H1 (cell line): ENCODE data around the gene MYORG. TPM values are rescaled to one million over a fixed set of nuclear protein-coding genes. Genes with fewer than 3 reads are reported as not detected.

ENCODE experiments used
- KDM5A ChIP-seq: fragments of 200-600 bp; IDR thresholded peaks from 2 replicates; pipeline ENCODE4 v1.7.1; 2012; ENCODE audit warnings: mild to moderate bottlenecking, low read length, inconsistent platforms, mixed read lengths
- NRF1 ChIP-seq: IDR thresholded peaks from 2 replicates; pipeline ENCODE4 v1.6.1; 2011; ENCODE audit warnings: mild to moderate bottlenecking, low read depth, low read length, improper control_type of control experiment
- SAP30 ChIP-seq: fragments of 300-600 bp; sonication (generic); IDR thresholded peaks from 2 replicates; pipeline ENCODE4 v1.7.1; 2012; ENCODE audit warnings: low read length, moderate library complexity, mild to moderate bottlenecking, inconsistent platforms; ENCODE audit not compliant: insufficient read depth, insufficient replicate concordance
- SRF ChIP-seq: IDR thresholded peaks from 2 replicates; pipeline ENCODE4 v1.6.1; 2011; ENCODE audit warnings: mild to moderate bottlenecking, low read depth, low read length, moderate library complexity
- ZNF274 ChIP-seq: IDR thresholded peaks from 2 replicates; pipeline ENCODE4 v1.7.0; 2012; ENCODE audit warnings: low read length, borderline replicate concordance; ENCODE audit errors: extremely low read depth
- polyA plus RNA-seq, 7 experiments: library from polyadenylated mRNA; depleted of rRNA in 3 of 7; stranded (reverse) in 5 of 7; unstranded in 2 of 7; fragments of >200 nt in 5 of 7; fragments of 200-250 nt in 2 of 7; gene quantifications; 1 replicate in 5 of 7; 2 replicates in 1 of 7; 4 replicates in 1 of 7; pipeline versions ENCODE4 v1.2.1 to v1.2.3, GENCODE V29; 2011 to 2013; ENCODE audit warnings: missing spikeins in 2 of 7, mixed read lengths in 2 of 7
- total RNA-seq: library from RNA; stranded (reverse); fragmentation: NEBNext Ultra II Directional; extraction: Animal tissue kit (Norgen Biotek cat#: 25700); gene quantifications from 2 replicates; pipeline ENCODE4 v1.2.1, GENCODE V29; 2021

MYORG gene
- total and polyA plus RNA-seq, 2 of the 8 experiments (the other 6 are each of a cell fraction or from before 2014, with no cell fraction given), result 1.2 to 5.9 TPM

- TF ChIP-seq NRF1 (no peak), SAP30 (no peak), SRF (no peak), ZNF274 (no peak), KDM5A (no peak)
- TF ChIP-seq, all 59 proteins: peak for 0
Observed at GRCh38 chr9:34382879-34383278, 6.2 kb upstream of the MYORG start (continued).
